T-cell (primary cell): ENCODE results near the gene DENND5B. TPM values are rescaled to one million over a fixed set of nuclear protein-coding genes. Genes with fewer than 3 reads are reported as not detected.

ENCODE experiments used
- ATAC-seq, 4 experiments: fragments of 200-7000 bp in 3 of 4; fragments of 150-1000 bp in 1 of 4; cut with Tn5 transposase; replicated peaks in 1 of 4; 1 replicate in 3 of 4; 2 replicates in 1 of 4; pipeline ENCODE4 v1.10.0; 2021; ENCODE audit warnings: moderate library complexity in 3 of 4, mild to moderate bottlenecking in 2 of 4, moderate number of reproducible peaks in 1 of 4
- CTCF ChIA-PET, 2 donors: fragments of 300-600 bp; sonication (Branson Sonifier 250); formaldehyde crosslinking; loops; one replicate each; lab custom pipeline; 2022; ENCODE audit warnings: antibody characterized with exemption in 2 of 2; lab: Charles Lee
- POLR2A ChIA-PET, 2 donors: fragments of 300-600 bp; sonication (Branson Sonifier 250); formaldehyde crosslinking; loops; one replicate each; lab custom pipeline; 2022; ENCODE audit warnings: antibody characterized with exemption in 2 of 2; lab: Charles Lee
- DNase-seq, 35 experiments: peaks; one replicate each; pipeline versions ENCODE4 v3.0.0 to v3.0.0-alpha.2; 2013 to 2023
- H3K27ac ChIP-seq: one replicate; pipeline ENCODE4 v1.5.1; 2013; ENCODE audit warnings: low read length
- H3K27me3 ChIP-seq, 2 experiments: replicated peaks in 1 of 2; 1 replicate in 1 of 2; 2 replicates in 1 of 2; pipeline versions ENCODE4 v1.6.1 to v1.7.0; 2013; ENCODE audit warnings: low read length in 1 of 2, mixed read lengths in 1 of 2; ENCODE audit not compliant: control insufficient read depth in 2 of 2, insufficient read depth in 2 of 2; ENCODE audit errors: extremely low read depth in 1 of 2
- H3K36me3 ChIP-seq, 2 donors: 1 replicate in 1 of 2; 2 replicates in 1 of 2; pipeline versions ENCODE4 v1.6.1 to v1.7.0; 2013; ENCODE audit warnings: low read length in 1 of 2; ENCODE audit not compliant: control insufficient read depth in 2 of 2, insufficient read depth in 1 of 2; ENCODE audit errors: extremely low read depth in 1 of 2
- H3K4me1 ChIP-seq, 2 experiments: 1 replicate in 1 of 2; 2 replicates in 1 of 2; pipeline versions ENCODE4 v1.6.1 to v1.7.0; 2013; ENCODE audit warnings: low read length in 2 of 2, mixed read lengths in 1 of 2; ENCODE audit not compliant: insufficient read depth in 2 of 2, control insufficient read depth in 1 of 2; ENCODE audit errors: extremely low read depth in 1 of 2
- H3K4me3 ChIP-seq, 2 donors: 1 replicate in 1 of 2; 2 replicates in 1 of 2; pipeline versions ENCODE4 v1.5.1 to v1.7.0; 2013; ENCODE audit warnings: mild to moderate bottlenecking in 2 of 2, low read length in 1 of 2, moderate library complexity in 1 of 2; ENCODE audit not compliant: control insufficient read depth in 1 of 2; ENCODE audit errors: extremely low read depth in 1 of 2
- H3K9me3 ChIP-seq: 2 replicates; pipeline ENCODE4 v1.7.0; 2013
- H3K27ac Mint-ChIP-seq, 2 donors: one replicate each; pipeline ENCODE4 v1.8.0; 2020 to 2021; ENCODE audit warnings: mild to moderate bottlenecking in 2 of 2, mixed read lengths in 2 of 2
- H3K27me3 Mint-ChIP-seq, 2 donors: one replicate each; pipeline ENCODE4 v1.8.0; 2021 to 2022; ENCODE audit warnings: mixed read lengths in 2 of 2
- H3K36me3 Mint-ChIP-seq: one replicate; pipeline ENCODE4 v1.8.0; 2021; ENCODE audit warnings: mixed read lengths
- H3K4me1 Mint-ChIP-seq, 3 donors: one replicate each; pipeline ENCODE4 v1.8.0; 2020 to 2022; ENCODE audit warnings: mixed read lengths in 3 of 3, mild to moderate bottlenecking in 1 of 3
- H3K4me3 Mint-ChIP-seq, 3 donors: one replicate each; pipeline ENCODE4 v1.8.0; 2020 to 2022; ENCODE audit warnings: mild to moderate bottlenecking in 3 of 3, mixed read lengths in 3 of 3, moderate library complexity in 3 of 3
- H3K9me3 Mint-ChIP-seq, 3 donors: one replicate each; pipeline ENCODE4 v1.8.0; 2020 to 2022; ENCODE audit warnings: mixed read lengths in 3 of 3
- WGBS: methylation state at CpG from one replicate; pipeline ENCODE4 v1.1.5; 2013; ENCODE audit warnings: missing lambda C conversion rate; ENCODE audit not compliant: insufficient coverage; 5-methylcytosine and 5-hydroxymethylcytosine counted together
- total RNA-seq, 35 experiments: library from RNA in 6 of 35; stranded (reverse) in 6 of 35; fragments of 120-200 nt in 1 of 35; gene quantifications; one replicate each; pipeline versions ENCODE4 v1.2.1 to v1.2.4 and lab custom pipeline; 2013 to 2026

Gene DENND5B
- total RNA-seq, 5 donors from 2014 or later (not counting 1 experiment from before 2014, with no cell fraction given), result 0.38 to 2.6 (median 1.2) TPM

GRCh38 chr12:31423405-31423804, 167.5 kb downstream of the DENND5B start:
- Mint-ChIP-seq H3K27me3 (peaks cover 0 to 2% of the 10 kb centered on the region in 2 donors), H3K4me1 (no peaks in the 10 kb centered on the region), H3K9me3 (no peaks in the 10 kb centered on the region), H3K27ac (no peak overlapping the region), H3K4me3 (no peak overlapping the region), H3K36me3 (no peaks in the 10 kb centered on the region)
- no peaks in the 10 kb centered on the region for H3K9me3 ChIP-seq
- DNase-seq (no peak), ATAC-seq (no peak)
- H3K27me3 ChIP-seq, result no peaks in the 10 kb centered on the region
- H3K27ac ChIP-seq, result no peak overlapping the region
- ChIA-PET CTCF (no interaction called here), POLR2A (no interaction called here)
- no CpG with 5 or more reads among the region's 1 CpG for WGBS
- H3K36me3 ChIP-seq, result no peaks in the 10 kb centered on the region
- no peak overlapping the region for H3K4me3 ChIP-seq
- no peaks in the 10 kb centered on the region for H3K4me1 ChIP-seq

DNA sequence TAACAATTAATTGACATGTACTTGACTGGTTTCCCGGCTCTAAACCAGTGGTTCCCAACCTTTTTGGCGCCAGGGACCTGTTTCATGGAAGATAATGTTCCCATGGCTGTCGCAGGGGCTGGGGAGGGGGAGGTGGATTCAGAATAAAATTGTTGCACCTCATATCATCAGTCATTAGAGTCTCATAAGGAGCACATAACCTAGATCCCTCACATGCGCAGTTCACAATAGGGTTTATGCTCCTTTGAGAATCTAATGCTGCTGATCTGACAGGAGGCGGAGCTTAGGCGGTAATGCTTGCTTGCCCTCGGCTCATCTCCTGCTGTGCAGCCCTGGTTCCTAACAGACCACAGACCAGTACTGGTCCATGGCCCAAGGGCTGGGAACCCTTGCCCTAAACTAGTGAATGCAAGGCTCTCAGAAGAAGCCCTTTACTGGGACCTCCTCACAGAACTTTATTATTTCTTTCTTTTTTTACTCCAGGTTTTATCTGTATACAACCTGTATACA, 178.6 kb downstream of the DENND5B start:
- POLR2A ChIA-PET, result no interaction called here
- peaks cover 0 to 6% of the 10 kb centered on the region in 2 experiments for H3K27me3 ChIP-seq
- H3K4me1 Mint-ChIP-seq, result no peaks in the 10 kb centered on the region
- H3K27ac ChIP-seq, result no peak overlapping the region
- H3K4me3 ChIP-seq, result no peak overlapping the region
- H3K27ac Mint-ChIP-seq, result no peak overlapping the region
- no peaks in the 10 kb centered on the region for H3K36me3 Mint-ChIP-seq
- H3K36me3 ChIP-seq, result no peaks in the 10 kb centered on the region
- no peak for DNase-seq
- no peaks in the 10 kb centered on the region for H3K9me3 Mint-ChIP-seq
- 98% methylated on average over 4 of the region's 7 CpGs for WGBS
- no peaks in the 10 kb centered on the region for H3K9me3 ChIP-seq
- peaks cover 0 to 4% of the 10 kb centered on the region in 2 donors for H3K27me3 Mint-ChIP-seq
- no peak for ATAC-seq
- H3K4me3 Mint-ChIP-seq, result no peak overlapping the region
- CTCF ChIA-PET, result no interaction called here
- H3K4me1 ChIP-seq, result no peaks in the 10 kb centered on the region

- Histone ChIP-seq H3K4me1 (no peaks in the 10 kb centered on the region), H3K27me3 (peaks cover 0 to 4% of the 10 kb centered on the region in 2 experiments), H3K9me3 (no peaks in the 10 kb centered on the region), H3K27ac (no peak overlapping the region), H3K4me3 (no peak overlapping the region), H3K36me3 (no peaks in the 10 kb centered on the region)
- H3K36me3 Mint-ChIP-seq, result no peaks in the 10 kb centered on the region
- H3K9me3 Mint-ChIP-seq, result no peaks in the 10 kb centered on the region
- peaks cover 0 to 3% (median 0%) of the 10 kb centered on the region in 3 donors for H3K4me1 Mint-ChIP-seq
- H3K4me3 Mint-ChIP-seq, result no peak overlapping the region
- 100% methylated on average over 1 of the region's 4 CpGs for WGBS
- no peak overlapping the region for H3K27ac Mint-ChIP-seq
- POLR2A ChIA-PET, result no interaction called here
- no peaks in the 10 kb centered on the region for H3K27me3 Mint-ChIP-seq
- CTCF ChIA-PET, result interaction anchor here in 1 of 2 donors (0.6 kb wide), 1 partner anchor 517 kb away, joined by 3 read pairs; no protein-coding TSS in a partner anchor
- no peak for DNase-seq
- ATAC-seq, result no peak
These were observed 182.2 kb downstream of the DENND5B start for GRCh38 chr12:31408763-31409162.

DNA sequence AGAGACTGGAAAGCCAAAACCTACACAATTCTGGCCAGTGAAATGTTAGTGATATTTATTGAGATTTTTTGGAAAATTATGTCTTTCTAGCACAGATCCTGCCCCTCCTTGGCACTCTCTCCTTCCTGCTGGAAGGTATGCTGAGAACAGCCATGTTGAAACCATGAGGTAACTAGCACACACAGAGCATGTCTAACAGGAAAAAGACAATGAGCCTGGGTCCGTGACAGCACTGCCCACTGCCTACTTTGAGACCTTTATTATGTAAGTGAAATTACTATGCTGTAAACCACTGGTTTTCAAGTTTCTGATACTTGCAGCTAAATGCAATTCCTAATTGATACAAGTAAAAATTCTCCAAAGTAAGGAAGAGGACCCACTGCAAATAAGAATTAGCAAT, 183.4 kb downstream of the DENND5B start:
- ChIA-PET POLR2A (no interaction called here), CTCF (no interaction called here)
- Mint-ChIP-seq H3K9me3 (no peaks in the 10 kb centered on the region), H3K27ac (no peak overlapping the region), H3K4me1 (peaks cover 0 to 6% (median 3%) of the 10 kb centered on the region in 3 donors), H3K36me3 (no peaks in the 10 kb centered on the region), H3K4me3 (no peak overlapping the region), H3K27me3 (no peaks in the 10 kb centered on the region)
- DNase-seq (no peak), ATAC-seq (no peak)
- no peaks in the 10 kb centered on the region for H3K9me3 ChIP-seq
- no CpG with 5 or more reads among the region's 1 CpG for whole genome bisulfite sequencing
- no peaks in the 10 kb centered on the region for H3K36me3 ChIP-seq
- no peak overlapping the region for H3K4me3 ChIP-seq
- H3K4me1 ChIP-seq, result no peaks in the 10 kb centered on the region
- H3K27ac ChIP-seq, result no peak overlapping the region
- H3K27me3 ChIP-seq, result peaks cover 0 to 4% of the 10 kb centered on the region in 2 experiments

DNA sequence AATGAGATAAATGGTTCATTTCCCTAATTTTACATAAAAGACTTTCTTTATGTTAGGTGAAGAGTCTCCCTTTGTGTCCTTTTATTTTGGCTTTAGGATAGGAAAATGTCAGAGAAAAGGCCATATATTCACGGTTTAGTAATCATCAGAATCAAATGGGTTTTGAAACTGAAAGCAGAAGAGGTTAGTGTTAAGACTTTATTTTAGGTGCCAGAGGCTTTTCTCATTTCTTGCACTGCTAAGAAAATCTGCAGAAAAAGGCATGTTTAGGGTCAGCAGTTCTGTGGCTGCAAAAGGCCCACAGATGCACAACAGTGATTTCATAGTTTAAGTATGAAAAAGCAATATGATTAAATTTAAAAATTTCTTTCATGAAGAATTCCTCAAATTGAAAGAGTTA, 184.6 kb downstream of the DENND5B start:
- Mint-ChIP-seq H3K36me3 (no peaks in the 10 kb centered on the region), H3K27me3 (peaks cover 0 to 8% of the 10 kb centered on the region in 2 donors), H3K27ac (no peak overlapping the region), H3K4me1 (peaks cover 0 to 6% (median 3%) of the 10 kb centered on the region in 3 donors), H3K4me3 (no peak overlapping the region), H3K9me3 (no peaks in the 10 kb centered on the region)
- Histone ChIP-seq H3K4me3 (no peak overlapping the region), H3K36me3 (no peaks in the 10 kb centered on the region), H3K27ac (no peak overlapping the region), H3K4me1 (no peaks in the 10 kb centered on the region), H3K9me3 (no peaks in the 10 kb centered on the region), H3K27me3 (peaks cover 0 to 4% of the 10 kb centered on the region in 2 experiments)
- CTCF ChIA-PET, result interaction anchor here in 1 of 2 donors (0.7 kb wide), 1 partner anchor 1234 kb away, joined by 3 read pairs; no protein-coding TSS in a partner anchor
- DNase-seq (no peak), ATAC-seq (no peak)
- POLR2A ChIA-PET, result interaction anchor here in 1 of 2 donors (0.5 kb wide), 1 partner anchor 94 kb away, joined by 8 read pairs; no protein-coding TSS in a partner anchor
- WGBS, result 17% methylated on average over 1 of the region's 1 CpG

DNA sequence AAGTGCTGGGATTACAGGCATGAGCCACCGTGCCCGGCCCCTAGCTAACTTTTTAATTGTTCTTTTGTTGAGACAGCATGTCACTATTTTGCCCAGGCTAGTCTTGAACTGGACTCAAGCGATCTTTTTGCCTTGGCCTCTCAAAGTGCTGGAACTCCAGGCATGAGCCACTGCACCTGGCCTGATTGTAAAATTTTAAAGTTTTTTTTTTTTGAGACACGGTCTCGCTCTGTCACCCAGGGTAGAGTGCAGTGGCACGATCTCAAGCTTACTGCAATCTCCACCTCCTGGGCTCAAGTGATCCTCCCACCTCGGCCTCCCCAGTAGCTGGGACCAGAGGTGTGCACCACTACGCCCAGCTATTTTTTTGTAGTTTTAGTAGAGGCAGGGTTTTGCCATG, 185.9 kb downstream of the DENND5B start:
- ChIA-PET CTCF (interaction anchor here (0.6 to 2.8 kb wide), 6 partner anchors 9 to 1897 kb away, joined by 3 to 11 read pairs (median 4); no protein-coding TSS in a partner anchor), POLR2A (interaction anchor here in 1 of 2 donors (0.6 kb wide), 1 partner anchor 166 kb away, joined by 4 read pairs; no protein-coding TSS in a partner anchor)
- H3K27ac Mint-ChIP-seq, result no peak overlapping the region
- no peaks in the 10 kb centered on the region for H3K36me3 ChIP-seq
- no peak overlapping the region for H3K4me3 ChIP-seq
- no peak overlapping the region for H3K27ac ChIP-seq
- H3K36me3 Mint-ChIP-seq, result no peaks in the 10 kb centered on the region
- H3K27me3 Mint-ChIP-seq, result peaks cover 0 to 13% of the 10 kb centered on the region in 2 donors
- H3K27me3 ChIP-seq, result peaks cover 0 to 4% of the 10 kb centered on the region in 2 experiments
- peaks cover 0 to 6% (median 3%) of the 10 kb centered on the region in 3 donors for H3K4me1 Mint-ChIP-seq
- no peaks in the 10 kb centered on the region for H3K9me3 ChIP-seq
- H3K4me1 ChIP-seq, result no peaks in the 10 kb centered on the region
- DNase-seq (no peak), ATAC-seq (no peak)
- WGBS, result 92% methylated on average over 6 of the region's 8 CpGs
- H3K9me3 Mint-ChIP-seq, result no peaks in the 10 kb centered on the region
- no peak overlapping the region for H3K4me3 Mint-ChIP-seq
